ENCODE measurements around the gene ANKRD44.

Gene ANKRD44

GRCh38 chr2:196992466-196992865 lies 318.1 kb downstream of the ANKRD44 start:
- no peaks in the 10 kb centered on the region for H3K79me2 ChIP-seq (ENCODE audit: control insufficient read depth, insufficient read depth, low read length, poor library complexity)
- WGBS (ENCODE audit: extremely low coverage, insufficient coverage, insufficient read length), result no CpG with 5 or more reads among the region's 1 CpG
- no peak overlapping the region for H3K4me2 ChIP-seq (ENCODE audit: low read length)
- H2BK5ac ChIP-seq (ENCODE audit: low read depth, low read length, poor library complexity), result no peak overlapping the region
- DNase-seq, result no peak
- H2AFZ ChIP-seq (ENCODE audit: insufficient read depth, low read length, poor library complexity), result no peak overlapping the region
- H3K36me3 ChIP-seq (ENCODE audit: control insufficient read depth in 1 of 2, insufficient read depth in 2 of 2, low read length in 2 of 2), result no peaks in the 10 kb centered on the region
- no peak overlapping the region for H3K9ac ChIP-seq (ENCODE audit: low read length)
- H4K12ac ChIP-seq (ENCODE audit: low read depth, low read length), result no peak overlapping the region
- H3K14ac ChIP-seq (ENCODE audit: low read length), result no peak overlapping the region
- no peak overlapping the region for H3K18ac ChIP-seq (ENCODE audit: low read length)
- H3K23ac ChIP-seq (ENCODE audit: low read length), result no peak overlapping the region
- no peak overlapping the region for H3K4me3 ChIP-seq (ENCODE audit: low read depth, low read length)
- H3K27ac ChIP-seq (ENCODE audit: low read depth, low read length), result no peak overlapping the region
- H2BK120ac ChIP-seq (ENCODE audit: insufficient read depth, low read length, poor library complexity), result no peak overlapping the region
- H3K9me3 ChIP-seq (ENCODE audit: insufficient read depth, low read depth, low read length), result no peaks in the 10 kb centered on the region
- H4K8ac ChIP-seq (ENCODE audit: low read depth, low read length), result no peak overlapping the region
- no peak overlapping the region for H4K91ac ChIP-seq (ENCODE audit: low read depth, low read length)
- H3K27me3 ChIP-seq (ENCODE audit: insufficient read depth, low read length), result no peaks in the 10 kb centered on the region
- H3K79me1 ChIP-seq (ENCODE audit: low read length), result no peaks in the 10 kb centered on the region
- no peak overlapping the region for H3K4ac ChIP-seq (ENCODE audit: low read depth, low read length)
- no peaks in the 10 kb centered on the region for H3K4me1 ChIP-seq (ENCODE audit: control insufficient read depth in 1 of 2, insufficient read depth in 2 of 2, low read length in 2 of 2)
- no peak overlapping the region for H2BK12ac ChIP-seq (ENCODE audit: low read length)
- H2AK5ac ChIP-seq (ENCODE audit: low read length), result no peak overlapping the region

- Histone ChIP-seq H3K23ac (ENCODE audit: low read length) (no peak overlapping the region), H3K27ac (ENCODE audit: low read depth, low read length) (no peak overlapping the region)
- WGBS (ENCODE audit: extremely low coverage, insufficient coverage, insufficient read length), result no CpG with 5 or more reads among the region's 10 CpGs
Observed at GRCh38 chr2:196990788-196991461, 319.7 kb downstream of the ANKRD44 start.

DNA sequence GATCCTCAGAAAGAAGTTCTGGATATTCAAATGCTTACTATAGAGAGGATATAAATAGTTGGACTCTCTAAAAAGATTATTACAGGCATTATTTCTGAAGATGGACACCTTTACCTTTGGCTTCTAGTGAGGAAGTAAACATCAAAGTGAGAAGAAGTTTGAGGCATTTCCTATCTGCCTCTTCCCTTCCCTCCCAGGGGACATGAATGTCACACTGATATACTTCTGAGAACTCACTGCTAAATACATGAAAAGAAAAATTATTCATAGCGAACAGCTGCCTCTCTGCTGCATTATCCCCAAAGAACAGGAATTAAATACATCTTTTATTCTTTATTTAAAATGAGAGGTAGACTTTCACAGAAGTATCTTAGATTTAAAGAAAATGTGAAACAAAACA lies 320.5 kb downstream of the ANKRD44 start:
- Histone ChIP-seq H3K27ac (ENCODE audit: low read depth, low read length) (no peak overlapping the region), H3K4me3 (ENCODE audit: low read depth, low read length) (no peak overlapping the region), H2BK120ac (ENCODE audit: insufficient read depth, low read length, poor library complexity) (no peak overlapping the region), H3K36me3 (ENCODE audit: control insufficient read depth in 1 of 2, insufficient read depth in 2 of 2, low read length in 2 of 2) (no peaks in the 10 kb centered on the region), H2AFZ (ENCODE audit: insufficient read depth, low read length, poor library complexity) (no peak overlapping the region), H4K8ac (ENCODE audit: low read depth, low read length) (no peak overlapping the region), H3K4me1 (ENCODE audit: control insufficient read depth in 1 of 2, insufficient read depth in 2 of 2, low read length in 2 of 2) (no peaks in the 10 kb centered on the region), H3K79me2 (ENCODE audit: control insufficient read depth, insufficient read depth, low read length, poor library complexity) (no peaks in the 10 kb centered on the region), H4K91ac (ENCODE audit: low read depth, low read length) (no peak overlapping the region), H3K27me3 (ENCODE audit: insufficient read depth, low read length) (no peaks in the 10 kb centered on the region), H3K18ac (ENCODE audit: low read length) (no peak overlapping the region), H3K9me3 (ENCODE audit: insufficient read depth, low read depth, low read length) (no peaks in the 10 kb centered on the region), H2BK12ac (ENCODE audit: low read length) (no peak overlapping the region), H2AK5ac (ENCODE audit: low read length) (no peak overlapping the region), H3K4me2 (ENCODE audit: low read length) (no peak overlapping the region), H2BK5ac (ENCODE audit: low read depth, low read length, poor library complexity) (no peak overlapping the region), H3K79me1 (ENCODE audit: low read length) (no peaks in the 10 kb centered on the region), H4K12ac (ENCODE audit: low read depth, low read length) (no peak overlapping the region), H3K23ac (ENCODE audit: low read length) (no peak overlapping the region), H3K9ac (ENCODE audit: low read length) (no peak overlapping the region), H3K4ac (ENCODE audit: low read depth, low read length) (no peak overlapping the region), H3K14ac (ENCODE audit: low read length) (no peak overlapping the region)
- WGBS (ENCODE audit: extremely low coverage, insufficient coverage, insufficient read length), result no CpG with 5 or more reads among the region's 1 CpG
- DNase-seq, result no peak

More at GRCh38 chr2:196990788-196991461, 319.7 kb downstream of the ANKRD44 start:
- Histone ChIP-seq H3K14ac (ENCODE audit: low read length) (no peak overlapping the region), H2BK120ac (ENCODE audit: insufficient read depth, low read length, poor library complexity) (no peak overlapping the region), H3K4me3 (ENCODE audit: low read depth, low read length) (no peak overlapping the region), H2AK5ac (ENCODE audit: low read length) (no peak overlapping the region), H3K79me2 (ENCODE audit: control insufficient read depth, insufficient read depth, low read length, poor library complexity) (no peaks in the 10 kb centered on the region), H3K36me3 (ENCODE audit: control insufficient read depth in 1 of 2, insufficient read depth in 2 of 2, low read length in 2 of 2) (no peaks in the 10 kb centered on the region), H3K9me3 (ENCODE audit: insufficient read depth, low read depth, low read length) (no peaks in the 10 kb centered on the region), H3K9ac (ENCODE audit: low read length) (no peak overlapping the region), H3K18ac (ENCODE audit: low read length) (no peak overlapping the region), H3K27me3 (ENCODE audit: insufficient read depth, low read length) (no peaks in the 10 kb centered on the region), H4K8ac (ENCODE audit: low read depth, low read length) (no peak overlapping the region), H2BK12ac (ENCODE audit: low read length) (no peak overlapping the region), H2BK5ac (ENCODE audit: low read depth, low read length, poor library complexity) (no peak overlapping the region), H3K4me1 (ENCODE audit: control insufficient read depth in 1 of 2, insufficient read depth in 2 of 2, low read length in 2 of 2) (no peaks in the 10 kb centered on the region), H4K12ac (ENCODE audit: low read depth, low read length) (no peak overlapping the region), H3K4me2 (ENCODE audit: low read length) (no peak overlapping the region), H3K79me1 (ENCODE audit: low read length) (no peaks in the 10 kb centered on the region), H3K4ac (ENCODE audit: low read depth, low read length) (no peak overlapping the region), H2AFZ (ENCODE audit: insufficient read depth, low read length, poor library complexity) (no peak overlapping the region), H4K91ac (ENCODE audit: low read depth, low read length) (no peak overlapping the region)
- DNase-seq, result no peak

- no peak overlapping the region for H3K14ac ChIP-seq (ENCODE audit: low read length)
- no peak overlapping the region for H2BK5ac ChIP-seq (ENCODE audit: low read depth, low read length, poor library complexity)
- no peak overlapping the region for H3K18ac ChIP-seq (ENCODE audit: low read length)
- H3K27ac ChIP-seq (ENCODE audit: low read depth, low read length), result no peak overlapping the region
- no peak overlapping the region for H3K4ac ChIP-seq (ENCODE audit: low read depth, low read length)
- no peaks in the 10 kb centered on the region for H3K79me1 ChIP-seq (ENCODE audit: low read length)
- H4K12ac ChIP-seq (ENCODE audit: low read depth, low read length), result no peak overlapping the region
- no peak overlapping the region for H3K9ac ChIP-seq (ENCODE audit: low read length)
- no peak overlapping the region for H2BK120ac ChIP-seq (ENCODE audit: insufficient read depth, low read length, poor library complexity)
- no peaks in the 10 kb centered on the region for H3K4me1 ChIP-seq (ENCODE audit: control insufficient read depth in 1 of 2, insufficient read depth in 2 of 2, low read length in 2 of 2)
- H3K4me3 ChIP-seq (ENCODE audit: low read depth, low read length), result no peak overlapping the region
- DNase-seq, result no peak
- no peaks in the 10 kb centered on the region for H3K79me2 ChIP-seq (ENCODE audit: control insufficient read depth, insufficient read depth, low read length, poor library complexity)
- H3K4me2 ChIP-seq (ENCODE audit: low read length), result no peak overlapping the region
- no peaks in the 10 kb centered on the region for H3K36me3 ChIP-seq (ENCODE audit: control insufficient read depth in 1 of 2, insufficient read depth in 2 of 2, low read length in 2 of 2)
- no peak overlapping the region for H4K8ac ChIP-seq (ENCODE audit: low read depth, low read length)
- H3K9me3 ChIP-seq (ENCODE audit: insufficient read depth, low read depth, low read length), result no peaks in the 10 kb centered on the region
- no CpG with 5 or more reads among the region's 4 CpGs for WGBS (ENCODE audit: extremely low coverage, insufficient coverage, insufficient read length)
- H3K23ac ChIP-seq (ENCODE audit: low read length), result no peak overlapping the region
- H2AK5ac ChIP-seq (ENCODE audit: low read length), result no peak overlapping the region
- H3K27me3 ChIP-seq (ENCODE audit: insufficient read depth, low read length), result no peaks in the 10 kb centered on the region
- no peak overlapping the region for H2AFZ ChIP-seq (ENCODE audit: insufficient read depth, low read length, poor library complexity)
- H2BK12ac ChIP-seq (ENCODE audit: low read length), result no peak overlapping the region
- no peak overlapping the region for H4K91ac ChIP-seq (ENCODE audit: low read depth, low read length)
Observed at GRCh38 chr2:196989496-196989895, 321.1 kb downstream of the ANKRD44 start.

Measured in trophoblast cell (in vitro differentiated cells and primary cell).